GM10266 (cell line): ENCODE data around the gene FRMD4A.

ENCODE experiments used
- DNase-seq: peaks from one replicate; pipeline ENCODE4 v3.0.0; 2012; ENCODE audit errors: extremely low spot score
- TF ChIP-seq, protein P1 (sequence below): IDR thresholded peaks from 2 replicates; pipeline ENCODE4 v1.5.1; 2012; ENCODE audit warnings: mild to moderate bottlenecking, low read depth; ENCODE audit not compliant: control insufficient read depth, insufficient read depth; ENCODE audit errors: missing control alignments

FRMD4A gene

GRCh38 chr10:14151571-14151970, 179.2 kb downstream of the FRMD4A start:
- no peak for DNase-seq
- TF ChIP-seq, protein P1, sequence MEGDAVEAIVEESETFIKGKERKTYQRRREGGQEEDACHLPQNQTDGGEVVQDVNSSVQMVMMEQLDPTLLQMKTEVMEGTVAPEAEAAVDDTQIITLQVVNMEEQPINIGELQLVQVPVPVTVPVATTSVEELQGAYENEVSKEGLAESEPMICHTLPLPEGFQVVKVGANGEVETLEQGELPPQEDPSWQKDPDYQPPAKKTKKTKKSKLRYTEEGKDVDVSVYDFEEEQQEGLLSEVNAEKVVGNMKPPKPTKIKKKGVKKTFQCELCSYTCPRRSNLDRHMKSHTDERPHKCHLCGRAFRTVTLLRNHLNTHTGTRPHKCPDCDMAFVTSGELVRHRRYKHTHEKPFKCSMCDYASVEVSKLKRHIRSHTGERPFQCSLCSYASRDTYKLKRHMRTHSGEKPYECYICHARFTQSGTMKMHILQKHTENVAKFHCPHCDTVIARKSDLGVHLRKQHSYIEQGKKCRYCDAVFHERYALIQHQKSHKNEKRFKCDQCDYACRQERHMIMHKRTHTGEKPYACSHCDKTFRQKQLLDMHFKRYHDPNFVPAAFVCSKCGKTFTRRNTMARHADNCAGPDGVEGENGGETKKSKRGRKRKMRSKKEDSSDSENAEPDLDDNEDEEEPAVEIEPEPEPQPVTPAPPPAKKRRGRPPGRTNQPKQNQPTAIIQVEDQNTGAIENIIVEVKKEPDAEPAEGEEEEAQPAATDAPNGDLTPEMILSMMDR: no peak

DNA sequence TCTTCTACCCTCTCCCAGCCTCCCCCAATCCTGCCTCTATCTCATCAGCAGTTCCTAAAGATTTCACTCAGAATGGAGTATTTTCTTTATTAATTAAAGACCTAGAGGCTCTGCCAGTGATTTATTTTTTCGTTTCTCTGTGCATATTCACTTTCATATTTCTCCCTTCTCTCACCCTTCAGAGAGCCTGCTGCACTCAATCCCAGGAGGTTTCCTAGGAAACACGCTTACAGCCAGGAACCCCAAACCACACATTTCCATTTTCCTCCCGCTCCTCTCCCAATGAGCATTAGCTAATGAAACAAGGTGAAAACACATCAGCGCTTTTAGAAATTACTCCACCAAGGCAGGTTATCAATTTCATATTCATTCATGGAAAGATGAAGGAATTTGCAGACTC, 180.2 kb downstream of the FRMD4A start:
- TF ChIP-seq, protein P1: no peak
- DNase-seq: no peak

- no peak for DNase-seq
- TF ChIP-seq, protein P1: no peak
Measured at GRCh38 chr10:14146501-14146900, 184.2 kb downstream of the FRMD4A start.

GRCh38 chr10:14146025-14146424, 184.7 kb downstream of the FRMD4A start:
- DNase-seq: no peak
- TF ChIP-seq, protein P1: no peak

DNA sequence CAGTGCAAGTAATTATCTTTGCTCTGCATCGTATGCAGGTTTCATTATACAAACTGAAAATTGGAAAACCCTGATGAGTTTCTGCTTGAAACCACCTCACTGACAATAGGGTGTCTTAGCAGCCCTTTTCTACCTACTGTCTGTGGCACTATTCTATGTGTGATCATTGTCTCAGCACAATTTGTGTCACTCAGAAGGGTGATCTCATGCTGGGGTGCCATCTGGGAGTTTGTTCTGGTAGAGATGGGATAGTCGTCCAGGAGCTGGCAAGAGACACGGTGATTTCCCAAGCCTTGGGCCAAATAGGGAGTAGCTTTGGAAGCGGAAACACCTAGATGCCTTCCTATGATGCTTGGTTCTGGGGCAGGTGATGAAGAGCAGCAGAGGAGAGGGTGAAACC, 186.3 kb downstream of the FRMD4A start:
- no peak for DNase-seq
- TF ChIP-seq, protein P1: no peak

DNA sequence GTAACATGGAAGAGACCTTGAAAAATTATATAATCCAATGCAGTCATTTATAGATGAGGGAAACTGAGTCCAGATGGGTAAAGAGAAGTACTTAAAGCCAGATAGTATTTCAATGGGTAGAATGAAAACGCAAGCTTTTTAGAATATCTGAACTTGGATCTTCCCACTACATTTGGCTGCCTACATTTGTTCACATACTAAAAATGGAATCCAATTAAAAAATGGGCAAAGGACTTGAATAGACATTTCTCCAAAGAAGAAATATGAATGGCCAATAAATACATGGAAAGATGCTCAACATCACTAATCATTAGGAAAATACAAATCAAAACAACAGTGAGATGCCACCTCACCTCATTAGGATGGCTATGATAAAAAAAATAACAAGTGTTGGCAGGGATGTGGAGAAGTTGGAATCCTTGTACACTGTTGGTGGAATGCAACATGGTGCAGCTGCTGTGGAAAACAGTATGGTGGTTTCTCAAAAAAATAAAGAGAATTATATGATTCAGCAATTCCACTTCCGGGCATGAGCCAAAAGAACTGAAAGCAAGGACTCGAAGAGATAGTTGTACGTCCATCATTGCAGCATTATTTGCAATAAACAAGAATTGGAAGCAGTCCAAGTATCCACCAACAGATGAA, 188.0 kb downstream of the FRMD4A start:
- TF ChIP-seq, protein P1: no peak
- DNase-seq: no peak

DNA sequence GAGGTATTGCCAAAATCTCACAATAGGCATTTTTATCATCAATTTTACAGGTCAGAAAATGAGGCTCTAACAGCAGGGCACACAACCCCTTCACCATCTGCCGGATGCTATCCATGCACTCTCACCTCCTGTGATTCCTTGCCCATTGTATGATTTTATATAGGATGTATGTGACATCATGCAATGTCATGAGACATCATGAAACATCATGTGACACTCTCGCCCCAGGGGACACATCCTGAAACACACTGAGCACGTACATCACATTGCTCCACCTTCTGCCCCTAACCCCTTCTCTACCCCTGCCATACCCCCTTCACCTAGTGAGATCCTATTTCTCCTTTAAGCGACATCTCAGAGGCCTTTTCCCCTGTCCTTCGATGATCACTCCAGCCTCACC, 189.4 kb downstream of the FRMD4A start:
- TF ChIP-seq, protein P1: no peak
- DNase-seq: no peak
